BJ (cell line): ENCODE data around the gene NAA50. TPM values are rescaled to one million over a fixed set of nuclear protein-coding genes. Genes with fewer than 3 reads are reported as not detected.

Experiments
- CTCF ChIA-PET: fragments of 350-600 bp; formaldehyde crosslinking; extraction: SDS; loops from one replicate; lab custom pipeline; 2021; ENCODE audit warnings: antibody characterized with exemption, inconsistent platforms; lab: Yijun Ruan, JAX
- POLR2A ChIA-PET: fragments of 300-600 bp; sonication (Branson Sonifier 250); formaldehyde crosslinking; extraction: SDS; loops from one replicate; lab custom pipeline; 2021; ENCODE audit warnings: antibody characterized with exemption; lab: Charles Lee
- DNase-seq: peaks from one replicate; pipeline ENCODE4 v3.0.0-alpha.2; 2011; ENCODE audit warnings: low read depth
- H3K27me3 ChIP-seq: 2 replicates; pipeline ENCODE4 v1.6.0; 2011; ENCODE audit warnings: low read length; ENCODE audit not compliant: control insufficient read depth, insufficient read depth
- H3K36me3 ChIP-seq: 2 replicates; pipeline ENCODE4 v1.5.1; 2011; ENCODE audit warnings: low read length; ENCODE audit not compliant: control insufficient read depth, insufficient read depth
- H3K4me3 ChIP-seq: 2 replicates; pipeline ENCODE4 v1.5.1; 2011; ENCODE audit warnings: low read depth, mild to moderate bottlenecking, control low read depth, low read length
- CTCF ChIP-seq: IDR thresholded peaks from 2 replicates; pipeline ENCODE4 v1.5.1; 2011; ENCODE audit warnings: low read depth, mild to moderate bottlenecking, control low read depth, inconsistent platforms, low read length, moderate library complexity; ENCODE audit not compliant: insufficient read depth
- polyA plus RNA-seq: library from polyadenylated mRNA; depleted of rRNA; stranded (reverse); fragments of >200 nt; gene quantifications from 2 replicates; pipeline ENCODE4 v1.2.3, GENCODE V29; 2011

The NAA50 gene
- polyA plus RNA-seq, 1 experiment, result 32.0 TPM

- no peak overlapping the region for H3K4me3 ChIP-seq
- peaks cover 3% of the 10 kb centered on the region; the same call in 1 of the 2 replicates for H3K36me3 ChIP-seq
- no peak for DNase-seq
- ChIA-PET CTCF (no interaction called here), POLR2A (no interaction called here)
- H3K27me3 ChIP-seq, result no peaks in the 10 kb centered on the region
- no peak for TF ChIP-seq CTCF
Measured at GRCh38 chr3:113717818-113718217, 28.2 kb downstream of the NAA50 start.

- Histone ChIP-seq H3K36me3 (peaks cover 3% of the 10 kb centered on the region; the same call in 1 of the 2 replicates), H3K4me3 (no peak overlapping the region)
Measured at GRCh38 chr3:113717308-113717707, 28.7 kb downstream of the NAA50 start.

DNA sequence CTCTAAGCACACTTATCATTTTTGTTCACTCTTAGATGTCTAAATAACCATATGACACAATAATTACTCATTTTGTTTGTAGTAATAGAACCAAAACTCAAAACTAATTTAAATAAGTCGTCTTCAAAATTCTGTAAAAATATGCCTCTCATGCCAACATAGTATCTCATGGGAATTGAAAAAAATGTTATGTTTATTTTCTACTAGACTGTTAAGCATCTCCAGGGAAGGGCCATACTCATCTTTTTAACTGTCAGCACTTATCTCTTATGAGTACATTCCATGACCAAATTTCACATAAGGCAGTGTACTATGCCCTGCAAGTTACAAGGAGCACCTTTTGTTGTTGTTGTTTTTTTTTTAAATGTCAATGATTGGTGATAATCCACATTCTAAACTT, 31.3 kb downstream of the NAA50 start:
- CTCF ChIA-PET, result no interaction called here
- POLR2A ChIA-PET, result no interaction called here
- no peak for DNase-seq

More at GRCh38 chr3:113717308-113717707, 28.7 kb downstream of the NAA50 start:
- no peaks in the 10 kb centered on the region for H3K27me3 ChIP-seq
- TF ChIP-seq CTCF, result no peak
- POLR2A ChIA-PET, result no interaction called here
- CTCF ChIA-PET, result no interaction called here
- DNase-seq, result no peak

GRCh38 chr3:113712129-113712528, 33.9 kb downstream of the NAA50 start:
- DNase-seq, result no peak
- TF ChIP-seq CTCF, result no peak
- Histone ChIP-seq H3K4me3 (no peak overlapping the region), H3K27me3 (no peaks in the 10 kb centered on the region), H3K36me3 (0 out of 2 replicates have a peak, but pooled peaks cover 1% of the 10 kb centered on the region)
- POLR2A ChIA-PET, result interaction anchor here (0.6 to 0.7 kb wide), 3 partner anchors 8 to 51 kb away, joined by 3 to 19 read pairs (median 5); no protein-coding TSS in a partner anchor
- CTCF ChIA-PET, result interaction anchor here (1.8 kb wide), 1 partner anchor 12 kb away, joined by 4 read pairs; no protein-coding TSS in a partner anchor

More for the DNA sequence above, 31.3 kb downstream of the NAA50 start:
- Histone ChIP-seq H3K4me3 (no peak overlapping the region), H3K36me3 (0 out of 2 replicates have a peak, but pooled peaks cover 1% of the 10 kb centered on the region), H3K27me3 (no peaks in the 10 kb centered on the region)
- no peak for TF ChIP-seq CTCF

GRCh38 chr3:113707835-113708234, 38.2 kb downstream of the NAA50 start:
- ChIA-PET POLR2A (no interaction called here), CTCF (no interaction called here)
- H3K27me3 ChIP-seq, result no peaks in the 10 kb centered on the region
- H3K36me3 ChIP-seq, result no peaks in the 10 kb centered on the region
- DNase-seq, result no peak
- no peak for TF ChIP-seq CTCF
- H3K4me3 ChIP-seq, result no peak overlapping the region
